ENCODE results near the gene ZNF219. TPM values are rescaled to one million over a fixed set of nuclear protein-coding genes. Genes with fewer than 3 reads are reported as not detected.
A peak's percentile ranks its signal among the peaks of the same experiment; 100 is the strongest.

ZNF219 gene
- polyA plus RNA-seq, 1 experiment: 12.2 TPM

GRCh38 chr14:21106176-21106497 lies 7.7 kb upstream of the ZNF219 start:
- TF ChIP-seq CTCF (IDR thresholded peaks at IDR 0.05; ENCODE audit: insufficient read depth, low read depth, low read length): no peak
- ChIA-PET CTCF (interaction anchor here (0.7 to 14.7 kb wide), 12 partner anchors 12 to 89 kb away, joined by 3 to 233 read pairs (median 19); partner anchors contain the start of gene ARHGEF40), POLR2A (no interaction called here)
- Histone ChIP-seq H3K4me3 (ENCODE audit: low read depth, low read length) (no peak overlapping the region), H3K36me3 (ENCODE audit: control insufficient read depth, insufficient read depth, low read length) (no peaks in the 10 kb centered on the region), H3K27me3 (ENCODE audit: control insufficient read depth, insufficient read depth, low read length) (0 out of 2 replicates have a peak, but pooled peaks cover under 1% of the 10 kb centered on the region)
- DNase-seq (ENCODE audit: low read depth): no peak

GRCh38 chr14:21105095-21105494 lies 6.6 kb upstream of the ZNF219 start:
- H3K27me3 ChIP-seq (ENCODE audit: control insufficient read depth, insufficient read depth, low read length): 0 out of 2 replicates have a peak, but pooled peaks cover 1% of the 10 kb centered on the region
- no peak overlapping the region for H3K4me3 ChIP-seq (ENCODE audit: low read depth, low read length)
- no peaks in the 10 kb centered on the region for H3K36me3 ChIP-seq (ENCODE audit: control insufficient read depth, insufficient read depth, low read length)
- DNase-seq (ENCODE audit: low read depth): no peak
- TF ChIP-seq CTCF (IDR thresholded peaks at IDR 0.05; ENCODE audit: insufficient read depth, low read depth, low read length): no peak
- CTCF ChIA-PET: interaction anchor here (0.7 to 14.7 kb wide), 24 partner anchors 8 to 247 kb away, joined by 3 to 233 read pairs (median 6); partner anchors contain the start of gene ARHGEF40
- POLR2A ChIA-PET: no interaction called here

GRCh38 chr14:21104448-21105060 lies 6.1 kb upstream of the ZNF219 start:
- CTCF ChIA-PET: interaction anchor here (0.7 to 14.7 kb wide), 28 partner anchors 8 to 246 kb away, joined by 3 to 233 read pairs (median 5); partner anchors contain the start of genes ARHGEF40 and TPPP2
- H3K36me3 ChIP-seq (ENCODE audit: control insufficient read depth, insufficient read depth, low read length): no peaks in the 10 kb centered on the region
- peak; percentile 99 for TF ChIP-seq CTCF (IDR thresholded peaks at IDR 0.05; ENCODE audit: insufficient read depth, low read depth, low read length)
- no peak for DNase-seq (ENCODE audit: low read depth)
- H3K27me3 ChIP-seq (ENCODE audit: control insufficient read depth, insufficient read depth, low read length): 0 out of 2 replicates have a peak, but pooled peaks cover 1% of the 10 kb centered on the region
- H3K4me3 ChIP-seq (ENCODE audit: low read depth, low read length): peak overlapping the region; percentile 69
- POLR2A ChIA-PET: interaction anchor here (0.7 kb wide), 1 partner anchor 128 kb away, joined by 4 read pairs; no protein-coding TSS in a partner anchor

- ChIA-PET CTCF (interaction anchor here (0.7 to 14.7 kb wide), 31 partner anchors 9 to 245 kb away, joined by 3 to 233 read pairs (median 5); partner anchors contain the start of genes ARHGEF40 and TPPP2), POLR2A (interaction anchor here (0.7 kb wide), 1 partner anchor 129 kb away, joined by 4 read pairs; no protein-coding TSS in a partner anchor)
- TF ChIP-seq CTCF (IDR thresholded peaks at IDR 0.05; ENCODE audit: insufficient read depth, low read depth, low read length): peak; percentile 89
Measured at GRCh38 chr14:21103710-21104447, 5.4 kb upstream of the ZNF219 start.

GRCh38 chr14:21103411-21103709 lies 4.9 kb upstream of the ZNF219 start:
- POLR2A ChIA-PET: no interaction called here
- Histone ChIP-seq H3K27me3 (ENCODE audit: control insufficient read depth, insufficient read depth, low read length) (0 out of 2 replicates have a peak, but pooled peaks cover 1% of the 10 kb centered on the region), H3K4me3 (ENCODE audit: low read depth, low read length) (peak overlapping the region; percentile 69), H3K36me3 (ENCODE audit: control insufficient read depth, insufficient read depth, low read length) (no peaks in the 10 kb centered on the region)
- DNase-seq (ENCODE audit: low read depth): no peak
- TF ChIP-seq CTCF (IDR thresholded peaks at IDR 0.05; ENCODE audit: insufficient read depth, low read depth, low read length): no peak
- CTCF ChIA-PET: interaction anchor here (0.6 to 14.7 kb wide), 21 partner anchors 9 to 256 kb away, joined by 3 to 233 read pairs (median 4); partner anchors contain the start of genes ARHGEF40 and TPPP2

More at GRCh38 chr14:21103710-21104447, 5.4 kb upstream of the ZNF219 start:
- DNase-seq (ENCODE audit: low read depth): peak; percentile 67
- no peaks in the 10 kb centered on the region for H3K36me3 ChIP-seq (ENCODE audit: control insufficient read depth, insufficient read depth, low read length)
- H3K4me3 ChIP-seq (ENCODE audit: low read depth, low read length): peak overlapping the region; percentile 69
- 0 out of 2 replicates have a peak, but pooled peaks cover 1% of the 10 kb centered on the region for H3K27me3 ChIP-seq (ENCODE audit: control insufficient read depth, insufficient read depth, low read length)

Data from BJ (cell line).